ENCODE measurements around the gene SMTNL1. TPM values are rescaled to one million over a fixed set of nuclear protein-coding genes. Genes with fewer than 3 reads are reported as not detected.

The SMTNL1 gene
- polyA plus RNA-seq, 1 experiment = not detected

DNA sequence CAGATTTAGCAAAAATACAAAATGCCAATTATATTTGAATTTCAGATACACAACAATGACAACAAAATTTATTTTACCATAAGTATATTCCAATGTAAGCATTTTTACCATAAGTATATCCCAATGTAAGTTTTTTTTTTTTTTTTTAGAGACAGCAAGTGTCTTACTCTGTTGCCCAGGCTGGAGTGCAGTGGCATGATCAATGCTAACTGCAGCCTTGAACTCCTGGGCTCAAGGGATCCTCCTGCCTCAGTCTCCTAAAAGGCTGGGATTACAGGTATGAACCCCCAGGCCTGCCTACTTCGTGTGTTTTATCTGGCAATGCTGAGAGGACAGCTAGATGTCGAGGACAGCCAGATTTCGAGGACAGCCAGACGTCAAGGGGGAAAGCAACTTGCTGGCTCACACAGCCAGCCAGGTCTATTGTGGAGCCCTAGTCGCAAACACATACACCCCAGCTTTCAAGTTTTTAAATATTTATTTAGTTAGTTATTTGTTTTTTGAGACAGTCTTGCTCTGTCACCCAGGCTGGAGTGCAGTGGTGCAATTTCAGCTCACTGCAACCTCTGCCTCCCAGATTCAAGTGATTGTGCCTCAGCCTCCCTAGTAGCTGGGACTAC, 59.0 kb downstream of the SMTNL1 start:
- Histone ChIP-seq H3K4me3 (ENCODE audit: low read depth, low read length) (no peak overlapping the region), H3K27me3 (ENCODE audit: control insufficient read depth, insufficient read depth, low read length) (peaks cover 17% of the 10 kb centered on the region), H3K27ac (ENCODE audit: low read depth, low read length) (no peak overlapping the region), H3K9me3 (ENCODE audit: control insufficient read depth, insufficient read depth, low read length) (no peaks in the 10 kb centered on the region)
- TF ChIP-seq, protein P1, sequence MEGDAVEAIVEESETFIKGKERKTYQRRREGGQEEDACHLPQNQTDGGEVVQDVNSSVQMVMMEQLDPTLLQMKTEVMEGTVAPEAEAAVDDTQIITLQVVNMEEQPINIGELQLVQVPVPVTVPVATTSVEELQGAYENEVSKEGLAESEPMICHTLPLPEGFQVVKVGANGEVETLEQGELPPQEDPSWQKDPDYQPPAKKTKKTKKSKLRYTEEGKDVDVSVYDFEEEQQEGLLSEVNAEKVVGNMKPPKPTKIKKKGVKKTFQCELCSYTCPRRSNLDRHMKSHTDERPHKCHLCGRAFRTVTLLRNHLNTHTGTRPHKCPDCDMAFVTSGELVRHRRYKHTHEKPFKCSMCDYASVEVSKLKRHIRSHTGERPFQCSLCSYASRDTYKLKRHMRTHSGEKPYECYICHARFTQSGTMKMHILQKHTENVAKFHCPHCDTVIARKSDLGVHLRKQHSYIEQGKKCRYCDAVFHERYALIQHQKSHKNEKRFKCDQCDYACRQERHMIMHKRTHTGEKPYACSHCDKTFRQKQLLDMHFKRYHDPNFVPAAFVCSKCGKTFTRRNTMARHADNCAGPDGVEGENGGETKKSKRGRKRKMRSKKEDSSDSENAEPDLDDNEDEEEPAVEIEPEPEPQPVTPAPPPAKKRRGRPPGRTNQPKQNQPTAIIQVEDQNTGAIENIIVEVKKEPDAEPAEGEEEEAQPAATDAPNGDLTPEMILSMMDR (IDR thresholded peaks at IDR 0.05; ENCODE audit: low read depth, low read length) = no peak
- ChIA-PET CTCF (interaction anchor here (1.8 to 4.5 kb wide), 2 partner anchors 44 to 48 kb away, joined by 6 to 33 read pairs; no protein-coding TSS in a partner anchor), POLR2A (no interaction called here)
- no peak for DNase-seq (ENCODE audit: low read depth, low spot score)

DNA sequence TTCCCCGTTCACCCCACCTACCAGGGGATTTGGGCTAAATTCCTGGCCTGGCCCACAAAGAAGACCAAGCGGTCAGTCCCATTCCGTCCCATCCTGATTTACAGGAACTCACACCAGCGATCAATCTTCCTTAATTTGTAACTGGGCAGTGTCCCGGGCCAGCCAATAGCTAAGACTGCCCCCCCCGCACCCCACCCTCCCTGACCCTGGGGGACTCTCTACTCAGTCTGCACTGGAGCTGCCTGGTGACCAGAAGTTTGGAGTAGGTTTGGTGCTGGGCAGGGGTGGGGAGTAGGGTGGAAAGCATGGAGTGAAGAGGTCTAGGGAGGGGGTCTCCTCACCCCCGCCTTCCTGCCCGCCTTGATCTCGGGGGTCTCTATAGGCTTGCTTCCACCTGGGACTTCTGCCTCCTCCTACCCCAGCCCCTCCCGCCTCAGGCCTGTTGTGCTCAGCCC, 60.1 kb downstream of the SMTNL1 start, which contains the start of gene SERPING1:
Gene SERPING1, plus strand, starts transcription at position 225 of the 455 bp plus-strand sequence. CDS start 586 bp downstream, outside the sequence.
- Histone ChIP-seq H3K9me3 (ENCODE audit: control insufficient read depth, insufficient read depth, low read length) (no peaks in the 10 kb centered on the region), H3K27me3 (ENCODE audit: control insufficient read depth, insufficient read depth, low read length) (peaks cover 21% of the 10 kb centered on the region), H3K4me3 (ENCODE audit: low read depth, low read length) (peak within 1 kb of the TSS; percentile 57), H3K27ac (ENCODE audit: low read depth, low read length) (no peak within 1 kb of the TSS)
- POLR2A ChIA-PET = no interaction called here
- no peak for DNase-seq (ENCODE audit: low read depth, low spot score)
- TF ChIP-seq, protein P1 (IDR thresholded peaks at IDR 0.05; ENCODE audit: low read depth, low read length) = no peak
- CTCF ChIA-PET = interaction anchor here (2.2 to 4.5 kb wide), 2 partner anchors 30 to 43 kb away, joined by 16 to 33 read pairs; partner anchors contain the start of gene UBE2L6

DNA sequence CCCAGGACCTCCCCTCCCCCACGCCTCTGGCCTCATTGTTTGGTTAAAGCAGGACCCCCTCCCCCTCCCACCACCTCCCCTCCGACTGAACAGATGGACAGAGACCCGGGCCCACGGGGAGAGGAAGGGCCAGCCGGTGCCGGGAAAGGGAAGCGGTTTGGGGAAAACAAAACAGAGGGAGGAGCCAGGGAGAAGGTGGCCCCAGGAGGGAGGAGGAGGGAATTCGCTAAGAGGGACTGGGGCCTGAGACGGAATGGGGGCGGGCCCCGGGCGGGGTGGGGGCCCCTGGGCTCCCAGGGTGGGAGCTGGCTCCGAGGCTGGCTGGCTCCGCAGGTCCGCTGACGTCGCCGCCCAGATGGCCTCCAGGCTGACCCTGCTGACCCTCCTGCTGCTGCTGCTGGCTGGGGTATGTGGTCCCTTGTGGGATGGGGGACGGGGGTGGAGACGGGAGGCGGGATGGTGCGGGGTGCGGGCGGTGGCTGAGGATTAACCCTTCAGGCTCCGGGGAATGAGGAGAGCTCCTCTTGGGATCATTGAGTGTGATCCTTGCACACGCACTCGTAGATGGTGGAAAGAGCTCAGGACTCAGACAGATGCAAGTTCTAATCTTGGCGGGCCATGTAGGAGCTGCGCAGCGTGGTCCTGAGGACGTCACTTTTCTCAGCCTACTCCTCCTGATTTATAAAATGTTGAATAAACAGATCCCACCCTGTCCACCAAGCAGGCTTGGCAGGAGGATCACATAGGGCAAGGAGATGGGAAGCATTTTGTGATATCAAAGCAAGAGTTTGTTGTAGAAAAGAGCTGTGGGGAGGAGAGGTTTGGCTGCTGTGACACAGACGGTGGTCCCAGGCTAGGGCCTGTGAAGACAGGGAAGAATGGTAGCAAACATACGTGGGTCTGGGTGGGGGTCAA, 60.8 kb downstream of the SMTNL1 start:
- TF ChIP-seq, protein P1 (IDR thresholded peaks at IDR 0.05; ENCODE audit: low read depth, low read length) = no peak
- POLR2A ChIA-PET = no interaction called here
- no peaks in the 10 kb centered on the region for H3K9me3 ChIP-seq (ENCODE audit: control insufficient read depth, insufficient read depth, low read length)
- no peak for DNase-seq (ENCODE audit: low read depth, low spot score)
- H3K27me3 ChIP-seq (ENCODE audit: control insufficient read depth, insufficient read depth, low read length) = peaks cover 18% of the 10 kb centered on the region
- peak overlapping the region; percentile 57 for H3K4me3 ChIP-seq (ENCODE audit: low read depth, low read length)
- no peak overlapping the region for H3K27ac ChIP-seq (ENCODE audit: low read depth, low read length)
- CTCF ChIA-PET = interaction anchor here (1.0 to 4.5 kb wide), 3 partner anchors 30 to 46 kb away, joined by 3 to 33 read pairs (median 16); partner anchors contain the start of gene UBE2L6

DNA sequence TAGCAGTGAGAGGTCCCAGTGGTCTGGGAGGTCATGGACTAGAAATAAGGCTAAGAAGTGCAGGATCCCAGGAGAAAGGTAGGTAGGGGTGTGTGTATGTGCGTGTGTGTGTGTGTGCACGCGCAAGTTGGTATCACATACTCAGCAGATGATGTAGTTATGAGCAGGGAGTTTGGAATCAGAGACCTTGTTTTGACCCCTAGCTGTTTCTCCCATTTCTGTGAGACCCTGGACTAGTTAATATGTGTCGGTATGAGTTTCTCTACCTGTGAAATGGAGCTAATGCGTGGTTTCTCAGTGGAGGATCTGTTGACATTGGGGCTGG, 61.4 kb downstream of the SMTNL1 start:
- peaks cover 13% of the 10 kb centered on the region for H3K27me3 ChIP-seq (ENCODE audit: control insufficient read depth, insufficient read depth, low read length)
- ChIA-PET POLR2A (no interaction called here), CTCF (interaction anchor here (1.0 to 4.5 kb wide), 3 partner anchors 31 to 45 kb away, joined by 3 to 33 read pairs (median 16); partner anchors contain the start of gene UBE2L6)
- no peak for DNase-seq (ENCODE audit: low read depth, low spot score)
- TF ChIP-seq, protein P1 (IDR thresholded peaks at IDR 0.05; ENCODE audit: low read depth, low read length) = no peak
- no peaks in the 10 kb centered on the region for H3K9me3 ChIP-seq (ENCODE audit: control insufficient read depth, insufficient read depth, low read length)
- H3K4me3 ChIP-seq (ENCODE audit: low read depth, low read length) = peak overlapping the region; percentile 57
- no peak overlapping the region for H3K27ac ChIP-seq (ENCODE audit: low read depth, low read length)
